ENCODE results near the gene EFR3B.

Gene EFR3B

DNA sequence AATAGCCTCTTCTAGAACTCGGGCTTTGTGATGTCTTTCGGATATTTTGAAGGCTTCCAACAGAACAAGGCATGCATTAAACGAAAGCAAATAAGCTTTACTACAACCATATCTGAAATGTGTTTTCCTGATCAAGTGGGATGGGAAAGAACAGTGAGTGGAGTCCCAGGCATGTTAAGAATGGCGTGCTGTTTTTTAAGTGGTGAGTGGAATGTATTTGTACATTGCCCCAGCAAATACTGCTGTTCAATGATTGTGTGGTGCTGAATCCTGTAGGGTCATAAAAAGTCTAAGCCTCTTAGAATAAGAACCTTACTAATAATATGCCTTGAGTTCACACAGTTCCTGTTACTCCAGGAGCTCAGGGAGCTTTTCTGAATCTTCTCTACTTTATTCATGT lies 74.0 kb downstream of the EFR3B start:
- TF ChIP-seq, protein P1, sequence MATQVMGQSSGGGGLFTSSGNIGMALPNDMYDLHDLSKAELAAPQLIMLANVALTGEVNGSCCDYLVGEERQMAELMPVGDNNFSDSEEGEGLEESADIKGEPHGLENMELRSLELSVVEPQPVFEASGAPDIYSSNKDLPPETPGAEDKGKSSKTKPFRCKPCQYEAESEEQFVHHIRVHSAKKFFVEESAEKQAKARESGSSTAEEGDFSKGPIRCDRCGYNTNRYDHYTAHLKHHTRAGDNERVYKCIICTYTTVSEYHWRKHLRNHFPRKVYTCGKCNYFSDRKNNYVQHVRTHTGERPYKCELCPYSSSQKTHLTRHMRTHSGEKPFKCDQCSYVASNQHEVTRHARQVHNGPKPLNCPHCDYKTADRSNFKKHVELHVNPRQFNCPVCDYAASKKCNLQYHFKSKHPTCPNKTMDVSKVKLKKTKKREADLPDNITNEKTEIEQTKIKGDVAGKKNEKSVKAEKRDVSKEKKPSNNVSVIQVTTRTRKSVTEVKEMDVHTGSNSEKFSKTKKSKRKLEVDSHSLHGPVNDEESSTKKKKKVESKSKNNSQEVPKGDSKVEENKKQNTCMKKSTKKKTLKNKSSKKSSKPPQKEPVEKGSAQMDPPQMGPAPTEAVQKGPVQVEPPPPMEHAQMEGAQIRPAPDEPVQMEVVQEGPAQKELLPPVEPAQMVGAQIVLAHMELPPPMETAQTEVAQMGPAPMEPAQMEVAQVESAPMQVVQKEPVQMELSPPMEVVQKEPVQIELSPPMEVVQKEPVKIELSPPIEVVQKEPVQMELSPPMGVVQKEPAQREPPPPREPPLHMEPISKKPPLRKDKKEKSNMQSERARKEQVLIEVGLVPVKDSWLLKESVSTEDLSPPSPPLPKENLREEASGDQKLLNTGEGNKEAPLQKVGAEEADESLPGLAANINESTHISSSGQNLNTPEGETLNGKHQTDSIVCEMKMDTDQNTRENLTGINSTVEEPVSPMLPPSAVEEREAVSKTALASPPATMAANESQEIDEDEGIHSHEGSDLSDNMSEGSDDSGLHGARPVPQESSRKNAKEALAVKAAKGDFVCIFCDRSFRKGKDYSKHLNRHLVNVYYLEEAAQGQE (IDR thresholded peaks at IDR 0.05; ENCODE audit: low read depth), result peak; percentile 74
- TF ChIP-seq FOXM1 (IDR thresholded peaks at IDR 0.05; ENCODE audit: borderline replicate concordance, low read depth), result no peak

DNA sequence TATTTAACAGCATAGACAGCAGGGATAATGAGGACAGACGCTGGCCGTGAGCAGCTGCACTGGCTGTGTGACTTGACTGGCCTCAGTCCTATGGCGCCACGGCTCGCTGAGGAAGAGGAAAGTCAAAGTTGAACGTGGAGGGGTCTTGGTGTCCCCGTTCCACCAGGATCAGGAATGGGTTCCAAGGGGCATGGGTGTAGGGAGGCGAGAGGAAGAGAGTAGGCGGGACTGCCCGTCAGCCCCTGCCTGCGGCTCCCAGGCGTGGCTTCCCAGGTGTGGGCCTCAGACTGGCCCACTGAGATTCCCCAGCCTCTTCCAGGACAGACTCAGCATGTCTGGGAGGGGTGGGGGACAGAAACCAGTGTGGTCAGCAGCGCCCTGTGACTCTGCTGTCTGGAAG lies 75.1 kb downstream of the EFR3B start:
- TF ChIP-seq, protein P1 (IDR thresholded peaks at IDR 0.05; ENCODE audit: low read depth), result no peak
- no peak for TF ChIP-seq MAX (IDR thresholded peaks at IDR 0.05)
- TF ChIP-seq TEAD4 (IDR thresholded peaks at IDR 0.05), result no peak
- TF ChIP-seq TAF1 (IDR thresholded peaks at IDR 0.05; ENCODE audit: low read depth), result no peak
- TF ChIP-seq CREB1 (IDR thresholded peaks at IDR 0.05; ENCODE audit: low read depth), result no peak
- no peak for TF ChIP-seq EGR1 (IDR thresholded peaks at IDR 0.05)
- TF ChIP-seq FOXM1 (IDR thresholded peaks at IDR 0.05; ENCODE audit: borderline replicate concordance, low read depth), result no peak
- TF ChIP-seq EP300 (IDR thresholded peaks at IDR 0.05; ENCODE audit: borderline replicate concordance), result no peak
- TF ChIP-seq TCF12 (IDR thresholded peaks at IDR 0.05; ENCODE audit: low read depth), result no peak
- TF ChIP-seq ZBTB7A (IDR thresholded peaks at IDR 0.05; ENCODE audit: low read depth), result no peak
- TF ChIP-seq YY1 (IDR thresholded peaks at IDR 0.05; ENCODE audit: low read depth), result no peak
- TF ChIP-seq USF1 (IDR thresholded peaks at IDR 0.05), result no peak
- TF ChIP-seq CEBPB (IDR thresholded peaks at IDR 0.05), result no peak
- no peak for TF ChIP-seq RAD21 (IDR thresholded peaks at IDR 0.05; ENCODE audit: low read depth)
- TF ChIP-seq NFIC (IDR thresholded peaks at IDR 0.05), result no peak

GRCh38 chr2:25119263-25119662 lies 77.4 kb downstream of the EFR3B start:
- TF ChIP-seq EGR1 (IDR thresholded peaks at IDR 0.05), result no peak
- TF ChIP-seq CREB1 (IDR thresholded peaks at IDR 0.05; ENCODE audit: low read depth), result no peak
- no peak for TF ChIP-seq RAD21 (IDR thresholded peaks at IDR 0.05; ENCODE audit: low read depth)
- TF ChIP-seq YY1 (IDR thresholded peaks at IDR 0.05; ENCODE audit: low read depth), result no peak
- TF ChIP-seq NFIC (IDR thresholded peaks at IDR 0.05), result no peak
- no peak for TF ChIP-seq TEAD4 (IDR thresholded peaks at IDR 0.05)
- TF ChIP-seq TCF12 (IDR thresholded peaks at IDR 0.05; ENCODE audit: low read depth), result no peak
- TF ChIP-seq EP300 (IDR thresholded peaks at IDR 0.05; ENCODE audit: borderline replicate concordance), result no peak
- no peak for TF ChIP-seq ZBTB7A (IDR thresholded peaks at IDR 0.05; ENCODE audit: low read depth)
- TF ChIP-seq, protein P1 (IDR thresholded peaks at IDR 0.05; ENCODE audit: low read depth), result no peak
- no peak for TF ChIP-seq FOXM1 (IDR thresholded peaks at IDR 0.05; ENCODE audit: borderline replicate concordance, low read depth)
- TF ChIP-seq MAX (IDR thresholded peaks at IDR 0.05), result no peak
- TF ChIP-seq TAF1 (IDR thresholded peaks at IDR 0.05; ENCODE audit: low read depth), result no peak
- no peak for TF ChIP-seq USF1 (IDR thresholded peaks at IDR 0.05)
- TF ChIP-seq CEBPB (IDR thresholded peaks at IDR 0.05), result no peak

DNA sequence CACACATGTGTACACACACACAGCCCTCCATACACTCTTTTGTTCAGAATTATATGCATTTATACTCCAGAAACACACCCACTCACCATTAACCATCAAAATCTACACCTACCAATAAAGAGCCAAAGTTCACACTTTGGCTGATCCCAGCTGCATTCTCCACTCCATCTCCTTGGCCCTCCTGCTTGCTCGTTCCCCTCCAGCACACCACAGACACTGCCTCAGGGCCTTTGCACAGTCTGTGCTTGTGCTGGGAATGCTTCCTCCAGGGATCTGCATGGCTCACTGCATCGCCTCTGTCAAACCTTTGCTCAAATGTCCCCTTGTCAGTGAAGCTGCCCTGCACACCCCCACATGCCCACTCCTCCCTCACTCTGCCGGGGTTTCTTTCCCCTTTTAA lies 80.5 kb downstream of the EFR3B start:
- no peak for TF ChIP-seq EGR1 (IDR thresholded peaks at IDR 0.05)
- no peak for TF ChIP-seq EP300 (IDR thresholded peaks at IDR 0.05; ENCODE audit: borderline replicate concordance)
- TF ChIP-seq FOXM1 (IDR thresholded peaks at IDR 0.05; ENCODE audit: borderline replicate concordance, low read depth), result no peak
- TF ChIP-seq ZBTB7A (IDR thresholded peaks at IDR 0.05; ENCODE audit: low read depth), result no peak
- no peak for TF ChIP-seq MAX (IDR thresholded peaks at IDR 0.05)
- no peak for TF ChIP-seq TCF12 (IDR thresholded peaks at IDR 0.05; ENCODE audit: low read depth)
- no peak for TF ChIP-seq RAD21 (IDR thresholded peaks at IDR 0.05; ENCODE audit: low read depth)
- no peak for TF ChIP-seq TAF1 (IDR thresholded peaks at IDR 0.05; ENCODE audit: low read depth)
- no peak for TF ChIP-seq USF1 (IDR thresholded peaks at IDR 0.05)
- no peak for TF ChIP-seq CREB1 (IDR thresholded peaks at IDR 0.05; ENCODE audit: low read depth)
- TF ChIP-seq CEBPB (IDR thresholded peaks at IDR 0.05), result no peak
- no peak for TF ChIP-seq TEAD4 (IDR thresholded peaks at IDR 0.05)
- TF ChIP-seq NFIC (IDR thresholded peaks at IDR 0.05), result no peak
- TF ChIP-seq, protein P1 (IDR thresholded peaks at IDR 0.05; ENCODE audit: low read depth), result no peak
